ENCODE results near the gene PATZ1.
A peak's percentile ranks its signal among the peaks of the same experiment; 100 is the strongest.

PATZ1 gene

DNA sequence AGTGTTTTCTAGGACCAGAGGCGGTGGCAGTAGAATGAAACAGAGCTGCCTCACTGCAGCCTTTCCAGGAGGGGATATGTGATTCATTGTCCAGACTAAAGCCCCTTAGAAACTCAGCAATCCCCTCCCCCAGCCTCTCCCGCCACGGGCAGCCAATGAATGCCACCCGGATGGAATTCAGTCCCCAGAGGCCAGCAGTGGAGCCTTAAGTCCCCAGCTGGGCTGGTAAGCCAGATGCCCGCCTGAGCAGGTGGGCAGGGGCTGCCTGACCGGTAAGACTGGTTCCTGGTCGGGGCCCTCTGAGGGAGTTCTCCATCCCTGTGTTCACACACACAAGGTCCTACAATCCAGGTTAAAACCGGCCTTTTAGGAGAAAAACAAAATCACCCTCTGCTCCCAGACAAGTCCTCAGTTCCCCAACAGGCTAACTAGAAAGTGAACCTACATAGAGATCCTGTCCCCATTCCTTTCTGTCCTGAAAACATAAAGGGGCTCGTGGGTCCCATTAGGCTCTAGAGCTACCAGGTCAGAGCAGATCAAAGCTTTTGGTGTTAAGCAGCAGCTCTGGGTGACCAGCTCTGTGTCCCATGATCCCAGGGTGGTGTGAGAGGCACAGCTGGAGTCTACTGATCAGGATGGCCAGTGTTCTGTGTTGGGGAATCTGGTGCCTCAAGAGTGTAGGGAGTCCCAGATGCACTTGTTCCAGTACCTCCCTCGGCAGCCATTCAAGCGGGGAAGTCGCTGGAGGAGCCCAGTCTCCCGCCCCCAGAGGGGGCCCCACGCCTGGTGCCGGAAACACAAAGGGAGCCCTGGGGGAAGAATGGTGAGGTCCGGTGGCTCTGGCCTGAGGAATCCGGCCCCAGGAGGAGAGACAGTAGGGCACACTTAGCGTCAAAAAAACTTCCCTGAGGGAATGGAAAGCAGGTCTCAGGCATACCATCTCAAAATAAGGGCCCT lies 2.6 kb downstream of the PATZ1 start (continued):
- TF ChIP-seq ZNF792 (tag by site-specific recombination; IDR thresholded peaks at IDR 0.05) (no peak), ZNF394 (tag by site-specific recombination; IDR thresholded peaks at IDR 0.05; ENCODE audit: borderline replicate concordance) (no peak), ZNF629 (tag by site-specific recombination; IDR thresholded peaks at IDR 0.05) (no peak), ZNF670 (tag by site-specific recombination; IDR thresholded peaks at IDR 0.05; ENCODE audit: low read depth) (no peak), ZNF292 (tag by site-specific recombination; IDR thresholded peaks at IDR 0.05; ENCODE audit: borderline replicate concordance, low read depth) (no peak), ZNF654 (tag by site-specific recombination; IDR thresholded peaks at IDR 0.05; ENCODE audit: low read depth) (no peak), ZNF624 (tag by site-specific recombination; IDR thresholded peaks at IDR 0.05) (no peak), ZNF837 (tag by site-specific recombination; IDR thresholded peaks at IDR 0.05) (no peak), ZNF747 (tag by site-specific recombination; IDR thresholded peaks at IDR 0.05) (no peak), ZBTB17 (tag by site-specific recombination; IDR thresholded peaks at IDR 0.05) (peak; percentile 36; the same call in 1 of the 2 replicates), ZNF791 (tag by site-specific recombination; IDR thresholded peaks at IDR 0.05) (no peak), SETDB1 (IDR thresholded peaks at IDR 0.05; ENCODE audit: insufficient read length, low read length) (no peak), OSR2 (tag by site-specific recombination; IDR thresholded peaks at IDR 0.05) (no peak), ZNF366 (tag by site-specific recombination; conservative IDR thresholded peaks at IDR 0.05) (no peak), ZNF248 (tag by site-specific recombination; IDR thresholded peaks at IDR 0.05) (no peak), ZNF600 (tag by site-specific recombination; IDR thresholded peaks at IDR 0.05) (no peak), ZNF341 (tag by site-specific recombination; IDR thresholded peaks at IDR 0.05; ENCODE audit: low read depth) (no peak), ZNF19 (tag by site-specific recombination; IDR thresholded peaks at IDR 0.05; ENCODE audit: low read depth) (no peak), ZNF626 (tag by site-specific recombination; IDR thresholded peaks at IDR 0.05) (no peak), ZNF404 (tag by site-specific recombination; IDR thresholded peaks at IDR 0.05) (no peak), ZNF548 (tag by site-specific recombination; IDR thresholded peaks at IDR 0.05) (no peak), RBAK (tag by site-specific recombination; IDR thresholded peaks at IDR 0.05) (no peak), ZNF510 (tag by site-specific recombination; IDR thresholded peaks at IDR 0.05; ENCODE audit: insufficient replicate concordance) (no peak), ZNF473 (tag by site-specific recombination; IDR thresholded peaks at IDR 0.05) (no peak), GLIS1 (tag by site-specific recombination; IDR thresholded peaks at IDR 0.05) (peak; percentile 54; the same call in 1 of the 2 replicates), SP2 (tag by site-specific recombination; IDR thresholded peaks at IDR 0.05) (peak; percentile 28)
- TF ChIP-seq, protein P1, sequence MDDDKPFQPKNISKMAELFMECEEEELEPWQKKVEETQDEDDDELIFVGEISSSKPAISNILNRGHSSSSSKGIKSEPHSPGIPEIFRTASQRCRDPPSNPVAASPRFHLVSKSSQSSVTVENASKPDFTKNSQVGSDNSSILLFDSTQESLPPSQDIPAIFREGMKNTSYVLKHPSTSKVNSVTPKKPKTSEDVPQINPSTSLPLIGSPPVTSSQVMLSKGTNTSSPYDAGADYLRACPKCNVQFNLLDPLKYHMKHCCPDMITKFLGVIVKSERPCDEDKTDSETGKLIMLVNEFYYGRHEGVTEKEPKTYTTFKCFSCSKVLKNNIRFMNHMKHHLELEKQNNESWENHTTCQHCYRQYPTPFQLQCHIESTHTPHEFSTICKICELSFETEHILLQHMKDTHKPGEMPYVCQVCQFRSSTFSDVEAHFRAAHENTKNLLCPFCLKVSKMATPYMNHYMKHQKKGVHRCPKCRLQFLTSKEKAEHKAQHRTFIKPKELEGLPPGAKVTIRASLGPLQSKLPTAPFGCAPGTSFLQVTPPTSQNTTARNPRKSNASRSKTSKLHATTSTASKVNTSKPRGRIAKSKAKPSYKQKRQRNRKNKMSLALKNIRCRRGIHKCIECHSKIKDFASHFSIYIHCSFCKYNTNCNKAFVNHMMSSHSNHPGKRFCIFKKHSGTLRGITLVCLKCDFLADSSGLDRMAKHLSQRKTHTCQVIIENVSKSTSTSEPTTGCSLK (tag by site-specific recombination; IDR thresholded peaks at IDR 0.05), result no peak
- TF ChIP-seq, protein P2, sequence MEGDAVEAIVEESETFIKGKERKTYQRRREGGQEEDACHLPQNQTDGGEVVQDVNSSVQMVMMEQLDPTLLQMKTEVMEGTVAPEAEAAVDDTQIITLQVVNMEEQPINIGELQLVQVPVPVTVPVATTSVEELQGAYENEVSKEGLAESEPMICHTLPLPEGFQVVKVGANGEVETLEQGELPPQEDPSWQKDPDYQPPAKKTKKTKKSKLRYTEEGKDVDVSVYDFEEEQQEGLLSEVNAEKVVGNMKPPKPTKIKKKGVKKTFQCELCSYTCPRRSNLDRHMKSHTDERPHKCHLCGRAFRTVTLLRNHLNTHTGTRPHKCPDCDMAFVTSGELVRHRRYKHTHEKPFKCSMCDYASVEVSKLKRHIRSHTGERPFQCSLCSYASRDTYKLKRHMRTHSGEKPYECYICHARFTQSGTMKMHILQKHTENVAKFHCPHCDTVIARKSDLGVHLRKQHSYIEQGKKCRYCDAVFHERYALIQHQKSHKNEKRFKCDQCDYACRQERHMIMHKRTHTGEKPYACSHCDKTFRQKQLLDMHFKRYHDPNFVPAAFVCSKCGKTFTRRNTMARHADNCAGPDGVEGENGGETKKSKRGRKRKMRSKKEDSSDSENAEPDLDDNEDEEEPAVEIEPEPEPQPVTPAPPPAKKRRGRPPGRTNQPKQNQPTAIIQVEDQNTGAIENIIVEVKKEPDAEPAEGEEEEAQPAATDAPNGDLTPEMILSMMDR (tag by site-specific recombination; IDR thresholded peaks at IDR 0.05), result no peak
- TF ChIP-seq, protein P3, sequence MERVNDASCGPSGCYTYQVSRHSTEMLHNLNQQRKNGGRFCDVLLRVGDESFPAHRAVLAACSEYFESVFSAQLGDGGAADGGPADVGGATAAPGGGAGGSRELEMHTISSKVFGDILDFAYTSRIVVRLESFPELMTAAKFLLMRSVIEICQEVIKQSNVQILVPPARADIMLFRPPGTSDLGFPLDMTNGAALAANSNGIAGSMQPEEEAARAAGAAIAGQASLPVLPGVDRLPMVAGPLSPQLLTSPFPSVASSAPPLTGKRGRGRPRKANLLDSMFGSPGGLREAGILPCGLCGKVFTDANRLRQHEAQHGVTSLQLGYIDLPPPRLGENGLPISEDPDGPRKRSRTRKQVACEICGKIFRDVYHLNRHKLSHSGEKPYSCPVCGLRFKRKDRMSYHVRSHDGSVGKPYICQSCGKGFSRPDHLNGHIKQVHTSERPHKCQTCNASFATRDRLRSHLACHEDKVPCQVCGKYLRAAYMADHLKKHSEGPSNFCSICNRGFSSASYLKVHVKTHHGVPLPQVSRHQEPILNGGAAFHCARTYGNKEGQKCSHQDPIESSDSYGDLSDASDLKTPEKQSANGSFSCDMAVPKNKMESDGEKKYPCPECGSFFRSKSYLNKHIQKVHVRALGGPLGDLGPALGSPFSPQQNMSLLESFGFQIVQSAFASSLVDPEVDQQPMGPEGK (tag by site-specific recombination; IDR thresholded peaks at IDR 0.05), result no peak
- TF ChIP-seq, protein P4, sequence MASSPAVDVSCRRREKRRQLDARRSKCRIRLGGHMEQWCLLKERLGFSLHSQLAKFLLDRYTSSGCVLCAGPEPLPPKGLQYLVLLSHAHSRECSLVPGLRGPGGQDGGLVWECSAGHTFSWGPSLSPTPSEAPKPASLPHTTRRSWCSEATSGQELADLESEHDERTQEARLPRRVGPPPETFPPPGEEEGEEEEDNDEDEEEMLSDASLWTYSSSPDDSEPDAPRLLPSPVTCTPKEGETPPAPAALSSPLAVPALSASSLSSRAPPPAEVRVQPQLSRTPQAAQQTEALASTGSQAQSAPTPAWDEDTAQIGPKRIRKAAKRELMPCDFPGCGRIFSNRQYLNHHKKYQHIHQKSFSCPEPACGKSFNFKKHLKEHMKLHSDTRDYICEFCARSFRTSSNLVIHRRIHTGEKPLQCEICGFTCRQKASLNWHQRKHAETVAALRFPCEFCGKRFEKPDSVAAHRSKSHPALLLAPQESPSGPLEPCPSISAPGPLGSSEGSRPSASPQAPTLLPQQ (tag by site-specific recombination; IDR thresholded peaks at IDR 0.05), result peak; percentile 69; the same call in 1 of the 2 replicates
- TF ChIP-seq, protein P5, sequence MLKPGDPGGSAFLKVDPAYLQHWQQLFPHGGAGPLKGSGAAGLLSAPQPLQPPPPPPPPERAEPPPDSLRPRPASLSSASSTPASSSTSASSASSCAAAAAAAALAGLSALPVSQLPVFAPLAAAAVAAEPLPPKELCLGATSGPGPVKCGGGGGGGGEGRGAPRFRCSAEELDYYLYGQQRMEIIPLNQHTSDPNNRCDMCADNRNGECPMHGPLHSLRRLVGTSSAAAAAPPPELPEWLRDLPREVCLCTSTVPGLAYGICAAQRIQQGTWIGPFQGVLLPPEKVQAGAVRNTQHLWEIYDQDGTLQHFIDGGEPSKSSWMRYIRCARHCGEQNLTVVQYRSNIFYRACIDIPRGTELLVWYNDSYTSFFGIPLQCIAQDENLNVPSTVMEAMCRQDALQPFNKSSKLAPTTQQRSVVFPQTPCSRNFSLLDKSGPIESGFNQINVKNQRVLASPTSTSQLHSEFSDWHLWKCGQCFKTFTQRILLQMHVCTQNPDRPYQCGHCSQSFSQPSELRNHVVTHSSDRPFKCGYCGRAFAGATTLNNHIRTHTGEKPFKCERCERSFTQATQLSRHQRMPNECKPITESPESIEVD (tag by site-specific recombination; IDR thresholded peaks at IDR 0.05), result no peak
